Coronary artery (tissue), 2 donors: ENCODE data around the gene SREBF2.

ENCODE experiments used
- DNase-seq: peaks from one replicate; pipeline ENCODE4 v3.0.0-alpha.2; 2017; ENCODE audit warnings: low spot score
- H3K27ac ChIP-seq, 2 donors: fragments of 200-600 bp; sonication (generic); one replicate each; pipeline ENCODE4 v1.5.1; 2016 to 2019
- H3K4me3 ChIP-seq: fragments of 200-600 bp; sonication (generic); 2 replicates; pipeline ENCODE4 v1.5.1; 2016; ENCODE audit warnings: mild to moderate bottlenecking, moderate library complexity
- CTCF ChIP-seq: fragments of 200-600 bp; sonication (generic); IDR thresholded peaks from one replicate; pipeline ENCODE4 v1.5.1; 2019; ENCODE audit warnings: antibody characterized with exemption

Gene SREBF2

GRCh38 chr22:41832553-41833368 is at the start of gene SREBF2:
Gene SREBF2 (plus strand): TSS chr22:41833105. CDS start chr22:41833271, 166 bp downstream.
- H3K27ac ChIP-seq = peak within 1 kb of the TSS; percentile 90 to 91
- no peak for TF ChIP-seq CTCF
- H3K4me3 ChIP-seq = peak within 1 kb of the TSS; percentile 94
- DNase-seq = peak; percentile 100

GRCh38 chr22:41787331-41787730 is 45.6 kb upstream of the SREBF2 start:
- TF ChIP-seq CTCF = no peak
- no peak overlapping the region for H3K4me3 ChIP-seq
- no peak overlapping the region for H3K27ac ChIP-seq
- DNase-seq = no peak

GRCh38 chr22:41793871-41794270 is 39.0 kb upstream of the SREBF2 start:
- DNase-seq = no peak
- Histone ChIP-seq H3K27ac (no peak overlapping the region), H3K4me3 (no peak overlapping the region)
- TF ChIP-seq CTCF = no peak

GRCh38 chr22:41798736-41799135 is 34.2 kb upstream of the SREBF2 start:
- Histone ChIP-seq H3K4me3 (no peak overlapping the region), H3K27ac (no peak overlapping the region)
- no peak for DNase-seq
- no peak for TF ChIP-seq CTCF

GRCh38 chr22:41799486-41800347 is 33.2 kb upstream of the SREBF2 start:
- TF ChIP-seq CTCF = no peak
- DNase-seq = no peak
- H3K4me3 ChIP-seq = peak overlapping the region; percentile 75
- H3K27ac ChIP-seq = peak overlapping the region; percentile 67 to 84

- Histone ChIP-seq H3K4me3 (peak within 1 kb of the TSS; percentile 75), H3K27ac (peak within 1 kb of the TSS; percentile 67 to 84)
- no peak for TF ChIP-seq CTCF
- DNase-seq = peak; percentile 89
Observed at GRCh38 chr22:41800348-41801146, 32.4 kb upstream of the SREBF2 start, which contains the start of gene CCDC134. Gene CCDC134 (plus strand): TSS chr22:41800679. CDS start chr22:41808891, 8,212 bp downstream.
